Testis (tissue), 2 donors: ENCODE measurements around the gene ATAT1.

Source experiments
- POLR2A ChIP-seq: fragments of 450-650 bp; IDR thresholded peaks from one replicate; pipeline ENCODE4 v1.6.1; 2017; ENCODE audit warnings: antibody characterized with exemption, mild to moderate bottlenecking, moderate library complexity
- TF ChIP-seq, protein P1 (sequence below), 3 experiments: fragments of 450-650 bp in 2 of 3; fragments of 200-600 bp in 1 of 3; sonication (generic) in 1 of 3; IDR thresholded peaks; one replicate each; pipeline ENCODE4 v1.5.1; 2016 to 2019; ENCODE audit warnings: antibody characterized with exemption in 3 of 3, mild to moderate bottlenecking in 2 of 3, moderate library complexity in 1 of 3

DNA sequence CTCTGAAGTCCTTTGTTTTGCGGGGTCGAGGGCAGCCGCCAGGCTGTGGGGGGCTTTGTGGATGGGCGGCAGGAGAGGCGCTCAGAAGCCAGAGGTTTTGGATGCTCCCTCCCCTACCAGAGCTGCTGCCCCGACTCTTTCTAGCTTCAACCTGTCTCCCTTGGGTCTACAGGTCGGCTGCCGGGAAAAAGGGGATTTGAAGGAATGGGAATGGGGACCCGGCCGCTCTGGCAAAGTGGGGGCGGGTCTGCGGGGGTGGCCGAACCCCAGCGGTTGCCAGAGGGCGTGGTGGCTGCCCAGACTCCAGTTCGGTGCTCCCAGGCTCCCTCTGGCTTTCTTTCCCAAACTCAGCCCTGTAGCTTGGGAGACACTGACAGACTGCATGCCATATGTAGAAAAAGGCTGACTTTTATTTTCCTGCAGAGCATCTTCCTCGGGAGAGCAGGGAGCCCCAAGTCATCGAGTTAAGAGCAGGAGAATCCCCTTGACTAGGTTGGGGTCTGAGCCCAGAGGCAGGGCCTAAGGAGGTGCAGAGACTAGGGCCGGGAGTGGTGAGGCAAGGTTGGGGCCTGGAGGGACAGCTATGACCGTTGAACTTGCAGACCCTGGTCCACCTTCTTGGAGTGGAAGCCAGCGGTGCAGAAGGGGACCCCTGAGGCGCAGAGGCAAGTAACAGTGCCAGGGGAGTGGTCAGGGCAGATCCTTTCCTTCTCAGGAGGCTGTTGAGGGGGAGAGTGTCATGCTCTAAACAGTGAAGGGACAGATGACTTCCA, 61.2 kb downstream of the ATAT1 start:
- TF ChIP-seq, protein P1, sequence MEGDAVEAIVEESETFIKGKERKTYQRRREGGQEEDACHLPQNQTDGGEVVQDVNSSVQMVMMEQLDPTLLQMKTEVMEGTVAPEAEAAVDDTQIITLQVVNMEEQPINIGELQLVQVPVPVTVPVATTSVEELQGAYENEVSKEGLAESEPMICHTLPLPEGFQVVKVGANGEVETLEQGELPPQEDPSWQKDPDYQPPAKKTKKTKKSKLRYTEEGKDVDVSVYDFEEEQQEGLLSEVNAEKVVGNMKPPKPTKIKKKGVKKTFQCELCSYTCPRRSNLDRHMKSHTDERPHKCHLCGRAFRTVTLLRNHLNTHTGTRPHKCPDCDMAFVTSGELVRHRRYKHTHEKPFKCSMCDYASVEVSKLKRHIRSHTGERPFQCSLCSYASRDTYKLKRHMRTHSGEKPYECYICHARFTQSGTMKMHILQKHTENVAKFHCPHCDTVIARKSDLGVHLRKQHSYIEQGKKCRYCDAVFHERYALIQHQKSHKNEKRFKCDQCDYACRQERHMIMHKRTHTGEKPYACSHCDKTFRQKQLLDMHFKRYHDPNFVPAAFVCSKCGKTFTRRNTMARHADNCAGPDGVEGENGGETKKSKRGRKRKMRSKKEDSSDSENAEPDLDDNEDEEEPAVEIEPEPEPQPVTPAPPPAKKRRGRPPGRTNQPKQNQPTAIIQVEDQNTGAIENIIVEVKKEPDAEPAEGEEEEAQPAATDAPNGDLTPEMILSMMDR (IDR thresholded peaks at IDR 0.05), result no peak
- TF ChIP-seq POLR2A, result no peak
